Cardiac fibroblast (primary cell): Measurements from ENCODE around the gene BCL6B.

Experiments
- DNase-seq, 2 donors: peaks; one replicate each; pipeline versions ENCODE4 v3.0.0 to v3.0.0-alpha.2; 2010; ENCODE audit warnings: low read depth in 2 of 2
- H3K4me3 ChIP-seq, 2 donors: replicated peaks in 1 of 2; 1 replicate in 1 of 2; 2 replicates in 1 of 2; pipeline ENCODE4 v1.5.1; 2011; ENCODE audit warnings: low read depth in 2 of 2, low read length in 2 of 2, mild to moderate bottlenecking in 2 of 2, moderate library complexity in 1 of 2
- TF ChIP-seq, protein P1 (sequence below): IDR thresholded peaks from one replicate; pipeline ENCODE4 v1.5.1; 2011; ENCODE audit warnings: low read depth, mild to moderate bottlenecking, low read length, inconsistent platforms

Gene BCL6B

DNA sequence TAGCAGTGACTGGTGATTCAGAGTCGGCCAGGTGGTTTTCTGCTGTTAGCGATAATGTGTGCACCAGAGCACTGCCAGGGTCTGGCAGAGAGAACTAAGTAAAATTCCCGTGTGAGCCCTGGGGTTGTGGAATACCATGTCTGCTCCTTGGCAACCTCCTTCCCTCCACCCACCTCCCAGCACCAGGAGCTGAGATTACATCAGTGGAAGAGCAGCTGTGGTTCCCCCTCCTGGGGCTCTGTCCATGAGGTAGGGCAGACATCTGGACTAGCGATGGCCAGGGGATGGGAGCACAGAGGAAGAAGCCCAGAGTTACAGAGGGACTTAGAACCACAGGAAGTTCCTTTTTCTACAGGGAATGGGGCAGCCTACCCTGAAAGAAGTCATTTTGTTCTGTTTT lies 41.4 kb downstream of the BCL6B start:
- TF ChIP-seq, protein P1, sequence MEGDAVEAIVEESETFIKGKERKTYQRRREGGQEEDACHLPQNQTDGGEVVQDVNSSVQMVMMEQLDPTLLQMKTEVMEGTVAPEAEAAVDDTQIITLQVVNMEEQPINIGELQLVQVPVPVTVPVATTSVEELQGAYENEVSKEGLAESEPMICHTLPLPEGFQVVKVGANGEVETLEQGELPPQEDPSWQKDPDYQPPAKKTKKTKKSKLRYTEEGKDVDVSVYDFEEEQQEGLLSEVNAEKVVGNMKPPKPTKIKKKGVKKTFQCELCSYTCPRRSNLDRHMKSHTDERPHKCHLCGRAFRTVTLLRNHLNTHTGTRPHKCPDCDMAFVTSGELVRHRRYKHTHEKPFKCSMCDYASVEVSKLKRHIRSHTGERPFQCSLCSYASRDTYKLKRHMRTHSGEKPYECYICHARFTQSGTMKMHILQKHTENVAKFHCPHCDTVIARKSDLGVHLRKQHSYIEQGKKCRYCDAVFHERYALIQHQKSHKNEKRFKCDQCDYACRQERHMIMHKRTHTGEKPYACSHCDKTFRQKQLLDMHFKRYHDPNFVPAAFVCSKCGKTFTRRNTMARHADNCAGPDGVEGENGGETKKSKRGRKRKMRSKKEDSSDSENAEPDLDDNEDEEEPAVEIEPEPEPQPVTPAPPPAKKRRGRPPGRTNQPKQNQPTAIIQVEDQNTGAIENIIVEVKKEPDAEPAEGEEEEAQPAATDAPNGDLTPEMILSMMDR = no peak
- no peak overlapping the region for H3K4me3 ChIP-seq
- peak in 1 of 2 donors; percentile 22 for DNase-seq

DNA sequence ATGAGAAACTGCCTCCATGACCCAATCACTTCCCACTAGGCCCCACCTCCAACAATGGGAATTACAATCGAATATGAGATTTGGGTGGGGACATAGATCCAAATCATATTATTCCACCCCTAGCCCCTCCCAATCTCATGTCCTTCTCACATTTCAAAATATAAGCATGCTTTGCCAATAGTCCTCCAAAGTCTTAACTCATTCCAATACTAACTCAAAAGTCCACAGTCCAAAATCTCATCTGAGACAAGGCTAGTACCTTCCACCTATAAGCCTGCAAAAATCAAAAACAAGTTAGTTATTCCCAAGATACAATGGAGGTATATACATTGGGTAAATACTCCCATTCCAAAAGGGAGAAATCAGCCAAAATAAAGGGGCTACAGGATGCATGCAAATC lies 44.3 kb downstream of the BCL6B start:
- TF ChIP-seq, protein P1 = no peak
- no peak overlapping the region for H3K4me3 ChIP-seq
- DNase-seq = no peak

DNA sequence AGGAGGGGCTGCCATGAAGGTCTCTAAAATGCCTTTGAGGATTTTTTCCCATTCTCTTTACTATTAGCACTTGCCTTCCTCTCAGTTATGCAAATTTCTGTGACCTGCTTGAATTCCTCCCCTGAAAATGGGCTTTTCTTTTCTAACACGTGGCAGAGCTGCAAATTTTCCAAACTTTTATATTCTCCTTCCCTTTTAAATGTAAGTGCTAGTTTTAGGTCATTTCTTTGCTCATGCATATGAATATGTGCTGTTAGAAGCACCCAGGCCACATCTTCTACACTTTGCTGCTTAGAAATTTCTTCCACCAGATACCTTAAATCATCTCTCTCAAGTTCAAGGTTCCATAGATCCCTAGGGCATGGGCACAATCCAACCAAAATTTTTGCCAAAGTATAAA lies 45.4 kb downstream of the BCL6B start:
- DNase-seq = no peak
- TF ChIP-seq, protein P1 = no peak
- H3K4me3 ChIP-seq = no peak overlapping the region

DNA sequence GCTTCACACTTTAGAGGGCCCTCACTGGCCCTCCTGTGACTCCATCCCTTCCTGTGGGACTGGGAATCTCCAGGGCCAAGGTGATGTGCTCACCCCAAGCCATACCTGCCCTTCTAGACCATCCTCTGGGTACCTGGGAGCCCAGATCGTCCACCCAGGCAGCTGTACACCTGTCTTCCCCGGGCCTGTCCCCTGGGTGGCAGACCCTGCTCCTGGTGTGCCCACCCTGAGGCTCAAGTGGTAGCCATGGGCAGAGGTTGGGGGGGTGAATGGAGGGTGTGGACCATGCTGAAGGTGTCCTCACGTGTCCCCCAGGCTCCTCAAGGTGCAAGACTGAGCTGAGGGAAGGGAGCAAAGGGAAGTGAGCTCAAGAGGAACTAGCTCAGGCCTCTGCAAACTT lies 47.9 kb downstream of the BCL6B start:
- DNase-seq = no peak
- no peak overlapping the region for H3K4me3 ChIP-seq
- TF ChIP-seq, protein P1 = no peak

DNA sequence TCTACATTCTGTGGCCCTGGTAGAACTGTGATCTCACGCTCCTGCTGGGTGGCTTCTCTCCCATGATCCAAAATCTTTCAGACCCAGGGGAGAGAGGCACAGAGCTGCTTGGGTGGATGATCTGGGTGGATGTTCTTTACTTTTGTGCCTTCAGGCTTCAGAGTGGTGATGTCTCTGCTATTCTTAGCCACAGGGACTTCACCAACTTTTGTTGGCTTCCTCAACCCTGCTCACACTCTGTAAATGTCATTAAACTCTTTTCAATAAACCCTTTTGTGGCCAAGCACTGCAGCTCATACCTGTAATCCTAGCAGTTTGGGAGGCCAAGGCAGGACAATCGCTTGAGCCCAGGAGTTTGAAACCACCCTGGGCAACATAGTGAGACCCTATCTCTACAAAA lies 49.6 kb downstream of the BCL6B start:
- no peak for DNase-seq
- H3K4me3 ChIP-seq = no peak overlapping the region
- TF ChIP-seq, protein P1 = no peak

DNA sequence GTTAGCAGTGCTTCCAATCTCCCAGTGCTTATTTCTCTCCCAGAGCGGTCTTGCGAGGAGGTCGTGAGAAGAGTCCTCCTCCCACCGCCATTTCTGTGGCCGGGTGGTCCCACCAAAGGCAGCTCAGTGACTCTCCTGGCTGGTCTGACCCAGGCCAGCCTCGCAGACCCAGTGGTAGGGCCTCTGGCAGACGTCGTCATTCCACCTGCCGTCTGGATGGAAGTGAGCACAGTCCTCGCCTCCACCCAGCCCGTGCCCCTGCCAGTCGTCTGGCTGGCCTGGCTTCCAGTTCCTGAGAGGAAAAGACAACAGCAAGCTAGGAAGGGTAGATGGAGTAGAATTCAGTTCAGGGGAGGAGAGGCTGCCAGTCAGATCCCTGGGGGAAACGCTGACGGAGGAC lies 52.1 kb downstream of the BCL6B start:
- TF ChIP-seq, protein P1 = no peak
- no peak for DNase-seq
- H3K4me3 ChIP-seq = no peak overlapping the region

DNA sequence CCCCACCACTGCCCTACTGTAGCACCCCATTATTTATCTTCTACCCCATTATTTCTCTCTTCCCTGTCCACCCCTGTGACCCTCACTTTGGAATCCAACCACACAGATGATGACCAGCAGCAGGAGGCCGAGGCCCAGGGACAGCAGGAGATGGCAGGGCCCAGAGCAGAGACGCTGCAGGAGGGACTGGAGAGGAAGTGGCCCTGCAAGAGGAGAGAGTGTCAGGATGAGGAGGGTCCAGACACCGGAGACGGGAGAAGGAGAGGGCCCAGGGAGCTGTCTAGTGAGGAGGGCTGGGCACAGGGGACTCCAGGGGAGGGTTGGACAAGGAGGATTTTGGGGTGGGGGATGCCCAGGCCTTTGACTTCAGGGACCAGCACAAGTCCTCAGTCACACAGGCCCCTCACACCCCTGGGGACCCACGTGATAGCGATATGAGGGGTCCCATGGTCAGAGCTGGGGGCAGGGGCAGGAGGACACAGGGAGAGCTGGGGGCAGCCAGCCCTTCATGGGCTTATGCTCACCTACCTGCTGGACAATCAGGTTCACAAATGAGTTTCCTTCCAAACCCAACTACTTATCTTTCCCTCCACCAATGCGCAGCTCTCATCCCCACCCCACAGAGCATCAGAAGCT lies 55.2 kb downstream of the BCL6B start:
- DNase-seq = no peak
- TF ChIP-seq, protein P1 = no peak
- H3K4me3 ChIP-seq = no peak overlapping the region
